Activated CD8-positive, alpha-beta T cell treated with anti-CD3 and anti-CD28 coated beads, Interleukin-2, amount 10 ng/mL, durations not matched to agents 7 days and 5 days (primary cell): Measurements from ENCODE around the gene ACOXL. TPM values are rescaled to one million over a fixed set of nuclear protein-coding genes. Genes with fewer than 3 reads are reported as not detected.

ENCODE experiments used
- ATAC-seq: fragments of 150-1000 bp; cut with Tn5 transposase; one replicate; pipeline ENCODE4 v1.10.0; 2021; ENCODE audit warnings: moderate library complexity
- CTCF ChIA-PET: fragments of 350-600 bp; sonication (Branson Sonifier 250); formaldehyde crosslinking; loops from one replicate; lab custom pipeline; 2021; ENCODE audit warnings: antibody characterized with exemption; lab: Charles Lee
- POLR2A ChIA-PET: fragments of 350-600 bp; sonication (Branson Sonifier 250); formaldehyde crosslinking; loops from one replicate; lab custom pipeline; 2021; ENCODE audit warnings: antibody characterized with exemption; lab: Charles Lee
- DNase-seq: peaks from one replicate; pipeline ENCODE4 v3.0.0-alpha.2; 2020
- H3K27ac Mint-ChIP-seq: one replicate; pipeline ENCODE4 v1.8.0; 2021; ENCODE audit warnings: mild to moderate bottlenecking, mixed read lengths
- H3K27me3 Mint-ChIP-seq: one replicate; pipeline ENCODE4 v1.8.0; 2021; ENCODE audit warnings: low read depth, mixed read lengths
- H3K36me3 Mint-ChIP-seq: one replicate; pipeline ENCODE4 v1.8.0; 2021; ENCODE audit warnings: low read depth, mixed read lengths
- H3K4me1 Mint-ChIP-seq: one replicate; pipeline ENCODE4 v1.8.0; 2021; ENCODE audit warnings: low read depth, mixed read lengths
- H3K4me3 Mint-ChIP-seq: one replicate; pipeline ENCODE4 v1.8.0; 2021; ENCODE audit warnings: mild to moderate bottlenecking, mixed read lengths
- H3K9me3 Mint-ChIP-seq: one replicate; pipeline ENCODE4 v1.8.0; 2022; ENCODE audit warnings: mixed read lengths; ENCODE audit not compliant: insufficient read depth
- total RNA-seq, 2 experiments: library from RNA; stranded (reverse); gene quantifications; one replicate each; pipeline ENCODE4 v1.2.3, GENCODE V29; 2021

ACOXL gene
- total RNA-seq, 2 experiments from 2014 or later, result not detected

DNA sequence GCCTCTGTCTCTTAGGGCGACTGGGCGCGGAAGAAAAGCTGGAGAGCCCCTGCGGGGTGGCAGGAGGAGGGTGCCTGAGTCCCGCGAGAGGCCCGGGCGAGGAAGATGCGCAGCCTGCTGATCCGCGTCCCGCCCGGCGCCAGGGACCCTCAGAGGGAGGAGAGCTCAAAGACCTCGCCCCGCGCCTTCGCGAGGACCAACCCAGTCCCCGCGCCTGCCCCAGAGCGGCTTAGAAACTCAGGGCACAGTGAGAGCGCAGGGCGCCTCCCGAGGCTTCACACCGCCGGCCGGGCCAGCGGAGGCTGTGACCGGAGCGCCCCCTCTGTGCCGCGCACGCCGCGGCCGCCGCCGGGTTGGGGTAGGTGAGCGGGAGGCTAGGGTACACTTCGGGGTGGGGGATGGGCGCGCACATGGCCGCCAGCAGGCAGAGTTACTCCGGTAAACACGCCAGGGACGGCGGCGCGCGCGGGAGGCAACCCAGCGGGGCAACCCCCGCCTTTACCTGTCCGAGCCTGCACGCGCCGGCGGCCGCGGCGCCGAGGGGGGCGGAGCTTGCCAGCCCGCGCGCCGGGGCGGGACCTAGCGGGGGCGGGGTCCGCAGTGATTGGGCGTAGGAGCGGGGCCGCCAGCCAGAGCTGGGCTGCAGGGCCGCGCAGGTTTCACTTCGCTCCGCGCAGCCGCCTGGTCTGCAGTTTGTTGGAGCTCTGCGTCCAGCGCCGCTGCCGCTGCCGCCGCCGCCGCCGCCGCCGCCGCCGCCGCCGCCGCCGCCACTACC lies 388.1 kb downstream of the ACOXL start, which contains the start of gene BCL2L11:
Gene BCL2L11 (plus strand): TSS at position 662 of the 775 bp plus-strand sequence. CDS start 2,832 bp downstream, outside the sequence.
- peaks cover 39% of the 10 kb centered on the region for H3K27me3 Mint-ChIP-seq
- peaks cover 60% of the 10 kb centered on the region for H3K4me1 Mint-ChIP-seq
- peaks cover 19% of the 10 kb centered on the region for H3K36me3 Mint-ChIP-seq
- peak within 1 kb of the TSS; percentile 85 for H3K27ac Mint-ChIP-seq
- CTCF ChIA-PET, result interaction anchor here (1.0 to 1.6 kb wide), 6 partner anchors 13 to 583 kb away, joined by 3 to 5 read pairs (median 3); no protein-coding TSS in a partner anchor
- peak within 1 kb of the TSS; percentile 94 for H3K4me3 Mint-ChIP-seq
- no peaks in the 10 kb centered on the region for H3K9me3 Mint-ChIP-seq
- ATAC-seq (peak; percentile 76), DNase-seq (peak; percentile 91)
- POLR2A ChIA-PET, result interaction anchor here (0.6 to 1.7 kb wide), 5 partner anchors 17 to 300 kb away, joined by 3 to 4 read pairs (median 3); no protein-coding TSS in a partner anchor

DNA sequence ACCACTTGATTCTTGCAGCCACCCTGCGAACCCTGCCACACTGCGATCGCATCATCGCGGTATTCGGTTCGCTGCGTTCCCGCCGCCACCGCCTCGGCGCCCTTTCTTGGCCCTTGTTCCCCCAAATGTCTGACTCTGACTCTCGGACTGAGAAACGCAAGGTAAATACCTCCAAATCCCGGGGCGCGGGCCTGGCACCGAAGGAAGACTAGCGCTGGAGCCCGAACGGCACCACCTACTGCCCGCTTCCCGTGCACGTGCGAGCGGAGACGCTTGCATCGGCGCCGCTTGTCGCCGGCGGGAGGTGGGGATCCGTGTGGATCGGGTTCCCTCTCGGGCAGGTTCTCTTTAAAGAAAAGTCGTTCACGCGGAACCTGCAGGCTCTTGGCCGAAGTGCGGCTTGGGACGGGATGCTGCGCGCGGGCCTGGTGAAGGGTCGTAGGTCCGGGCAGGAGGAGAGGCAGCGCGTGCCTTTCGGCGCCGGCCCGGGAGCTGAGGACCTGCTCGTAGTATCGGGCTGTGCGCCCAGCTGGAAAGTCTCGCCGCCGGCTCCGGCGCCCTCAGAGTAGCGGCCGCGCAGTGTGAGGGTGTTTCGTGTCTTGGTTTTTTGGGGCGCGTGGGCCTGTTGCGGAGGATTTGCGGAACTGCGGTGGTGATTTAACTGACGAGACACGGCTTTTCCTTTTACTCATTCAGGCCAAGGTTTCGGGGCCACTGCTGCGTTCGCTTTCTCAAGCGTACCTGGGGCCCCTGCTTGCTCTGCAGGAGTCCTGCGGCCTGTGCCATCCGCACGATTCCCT lies 388.9 kb downstream of the ACOXL start:
- peak; percentile 9 for ATAC-seq
- H3K9me3 Mint-ChIP-seq, result no peaks in the 10 kb centered on the region

DNA sequence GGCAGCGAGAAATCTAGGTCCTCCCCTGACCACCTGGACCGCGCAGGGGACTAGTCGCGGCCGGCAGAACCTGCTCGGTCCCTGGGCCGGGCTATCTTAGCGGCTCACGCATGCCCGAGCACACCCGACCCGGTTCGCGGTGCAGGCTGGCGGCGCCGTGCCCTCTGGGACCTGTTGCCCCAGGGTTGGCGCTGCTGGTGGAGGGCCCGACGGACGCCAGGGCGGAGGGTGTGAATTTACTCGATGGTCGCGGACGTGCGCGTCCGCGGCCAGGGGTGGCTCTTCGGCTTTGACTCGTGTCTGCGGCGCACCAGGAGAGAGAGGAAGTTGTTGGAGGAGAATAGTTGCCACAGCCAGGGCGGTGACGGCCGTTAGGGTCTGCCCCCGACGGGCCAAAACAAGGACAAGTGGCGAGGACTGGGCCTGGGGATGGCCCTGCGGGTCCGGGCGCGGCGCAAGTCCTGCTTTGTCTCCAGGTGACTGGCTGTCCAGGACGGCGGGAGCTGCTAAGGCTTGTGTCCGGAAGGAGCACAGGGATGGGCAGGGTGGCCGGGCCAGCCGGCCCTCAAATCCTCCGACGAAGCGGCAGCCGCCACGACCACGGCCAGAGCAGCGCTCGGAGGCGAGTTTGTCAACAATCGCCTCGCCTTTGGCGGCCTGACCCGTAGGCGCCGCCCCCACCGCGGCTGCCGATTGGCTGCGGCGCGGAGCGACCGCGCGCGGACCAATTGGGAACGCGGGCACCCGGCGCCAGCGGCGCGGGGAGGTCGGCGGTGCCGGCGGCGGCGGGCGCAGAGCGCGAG lies 389.7 kb downstream of the ACOXL start:
- Mint-ChIP-seq H3K4me1 (peaks cover 47% of the 10 kb centered on the region), H3K27me3 (peaks cover 29% of the 10 kb centered on the region), H3K9me3 (no peaks in the 10 kb centered on the region), H3K4me3 (peak overlapping the region; percentile 94), H3K27ac (peak overlapping the region; percentile 85), H3K36me3 (peaks cover 31% of the 10 kb centered on the region)
- ATAC-seq, result peak; percentile 66
- CTCF ChIA-PET, result interaction anchor here (1.2 to 1.6 kb wide), 2 partner anchors 11 to 46 kb away, joined by 3 to 4 read pairs; no protein-coding TSS in a partner anchor
- peak; percentile 81 for DNase-seq
- POLR2A ChIA-PET, result interaction anchor here (1.6 to 1.7 kb wide), 2 partner anchors 37 to 263 kb away, joined by 4 read pairs; no protein-coding TSS in a partner anchor

More for the DNA sequence above, 388.9 kb downstream of the ACOXL start:
- H3K4me1 Mint-ChIP-seq, result peaks cover 55% of the 10 kb centered on the region
- peak; percentile 60 for DNase-seq
- ChIA-PET CTCF (interaction anchor here (1.0 to 1.6 kb wide), 3 partner anchors 12 to 582 kb away, joined by 3 to 4 read pairs (median 3); no protein-coding TSS in a partner anchor), POLR2A (interaction anchor here (0.6 to 1.7 kb wide), 4 partner anchors 18 to 262 kb away, joined by 3 to 4 read pairs (median 4); no protein-coding TSS in a partner anchor)
- H3K27me3 Mint-ChIP-seq, result peaks cover 35% of the 10 kb centered on the region
- H3K36me3 Mint-ChIP-seq, result peaks cover 26% of the 10 kb centered on the region
- H3K27ac Mint-ChIP-seq, result peak overlapping the region; percentile 85
- H3K4me3 Mint-ChIP-seq, result peak overlapping the region; percentile 94

DNA sequence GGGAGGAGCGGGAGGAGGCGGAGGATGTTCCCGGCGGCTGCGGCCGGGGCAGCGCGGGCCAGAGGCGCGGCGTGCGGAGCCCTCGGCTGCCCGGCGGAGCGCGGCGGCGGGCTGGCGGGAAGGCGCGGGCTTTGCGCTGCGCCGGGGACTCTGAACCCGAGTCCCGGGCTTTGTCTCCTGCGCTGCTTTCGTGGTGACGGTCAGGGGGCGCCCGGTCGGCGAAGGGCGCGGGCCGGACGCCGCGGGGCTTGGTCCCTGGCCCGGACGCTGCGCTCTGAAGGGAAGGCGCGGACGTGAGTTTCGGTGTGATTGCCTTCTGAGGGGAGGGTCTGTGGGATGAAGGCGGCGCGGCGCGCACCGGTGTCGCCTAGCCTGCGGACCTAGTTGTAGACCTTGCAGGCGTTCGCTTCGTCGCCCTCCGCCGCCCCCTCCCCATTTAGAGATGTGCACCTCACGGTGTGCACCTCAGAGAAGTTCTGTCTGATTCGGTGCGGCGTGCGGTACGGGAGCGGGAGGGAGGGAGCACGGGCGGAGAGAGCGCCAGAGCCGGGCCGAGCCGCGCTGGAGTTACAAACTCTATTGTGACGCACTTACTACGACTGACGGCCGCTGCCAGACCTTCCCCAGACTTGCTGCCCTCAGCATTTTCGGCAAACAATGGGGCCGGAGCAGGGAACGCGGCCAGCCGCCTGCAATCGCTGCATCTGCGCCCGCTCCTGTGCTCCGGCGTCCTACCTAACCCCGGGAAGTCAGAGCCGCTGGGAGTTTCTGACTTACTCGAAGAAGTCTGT lies 390.5 kb downstream of the ACOXL start:
- peaks cover 23% of the 10 kb centered on the region for H3K27me3 Mint-ChIP-seq
- peaks cover 36% of the 10 kb centered on the region for H3K36me3 Mint-ChIP-seq
- ChIA-PET POLR2A (no interaction called here), CTCF (no interaction called here)
- ATAC-seq, result peak; percentile 2
- H3K27ac Mint-ChIP-seq, result peak overlapping the region; percentile 43
- H3K9me3 Mint-ChIP-seq, result no peaks in the 10 kb centered on the region
- peaks cover 41% of the 10 kb centered on the region for H3K4me1 Mint-ChIP-seq
- DNase-seq, result peak; percentile 46
- peak overlapping the region; percentile 94 for H3K4me3 Mint-ChIP-seq

DNA sequence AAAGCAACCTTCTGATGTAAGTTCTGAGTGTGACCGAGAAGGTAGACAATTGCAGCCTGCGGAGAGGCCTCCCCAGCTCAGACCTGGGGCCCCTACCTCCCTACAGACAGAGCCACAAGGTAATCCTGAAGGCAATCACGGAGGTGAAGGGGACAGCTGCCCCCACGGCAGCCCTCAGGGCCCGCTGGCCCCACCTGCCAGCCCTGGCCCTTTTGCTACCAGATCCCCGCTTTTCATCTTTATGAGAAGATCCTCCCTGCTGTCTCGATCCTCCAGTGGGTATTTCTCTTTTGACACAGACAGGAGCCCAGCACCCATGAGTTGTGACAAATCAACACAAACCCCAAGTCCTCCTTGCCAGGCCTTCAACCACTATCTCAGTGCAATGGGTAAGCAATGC lies 391.4 kb downstream of the ACOXL start:
- ATAC-seq, result no peak
- Mint-ChIP-seq H3K4me3 (peak overlapping the region; percentile 82), H3K36me3 (peaks cover 44% of the 10 kb centered on the region), H3K4me1 (peaks cover 32% of the 10 kb centered on the region), H3K27me3 (peaks cover 14% of the 10 kb centered on the region), H3K27ac (no peak overlapping the region), H3K9me3 (no peaks in the 10 kb centered on the region)
- DNase-seq, result no peak
- ChIA-PET POLR2A (no interaction called here), CTCF (no interaction called here)

DNA sequence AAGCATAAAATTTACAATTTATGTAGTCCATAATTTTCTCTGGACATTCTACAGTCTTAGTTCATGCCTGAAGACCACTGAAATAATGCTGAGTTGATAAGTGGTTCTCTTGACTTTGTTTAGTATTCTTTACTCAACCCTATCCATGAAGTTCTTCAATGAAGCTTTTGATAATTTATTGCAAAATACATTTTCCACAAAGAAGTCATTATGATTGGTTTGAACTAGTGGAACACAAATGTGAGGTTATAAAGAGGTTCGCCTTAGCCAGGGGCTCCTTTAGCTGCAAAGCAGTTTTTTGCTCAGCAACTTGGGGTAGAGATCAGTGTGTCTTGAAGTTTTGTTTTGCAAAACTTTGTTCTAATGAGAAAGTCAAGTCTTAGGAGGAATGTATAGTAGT lies 394.2 kb downstream of the ACOXL start:
- POLR2A ChIA-PET, result no interaction called here
- peaks cover 19% of the 10 kb centered on the region for H3K4me1 Mint-ChIP-seq

DNA sequence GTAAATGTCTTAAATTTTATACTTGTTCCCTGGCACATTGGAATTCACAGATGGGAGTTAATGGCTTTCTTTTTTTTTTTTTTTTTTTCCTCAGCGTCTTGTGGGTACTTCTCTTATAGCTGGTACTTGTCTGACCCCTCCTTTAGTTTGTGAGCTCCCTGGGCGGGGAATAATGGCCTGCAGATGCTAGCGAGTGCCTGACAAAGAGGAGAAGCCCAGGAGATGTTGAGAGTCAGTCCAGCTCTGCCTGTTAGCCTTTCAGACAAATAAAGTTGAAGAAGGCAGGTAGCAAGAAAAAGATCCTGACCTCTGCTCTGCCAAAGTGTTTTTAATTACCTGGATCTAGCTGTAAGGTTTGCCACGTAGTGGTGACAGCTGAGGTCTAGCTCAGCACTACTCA lies 395.0 kb downstream of the ACOXL start:
- Mint-ChIP-seq H3K4me1 (peaks cover 16% of the 10 kb centered on the region), H3K4me3 (no peak overlapping the region)

More for the DNA sequence above, 394.2 kb downstream of the ACOXL start:
- CTCF ChIA-PET, result interaction anchor here (0.7 to 2.3 kb wide), 3 partner anchors 18 to 41 kb away, joined by 3 to 5 read pairs (median 3); no protein-coding TSS in a partner anchor
- no peak overlapping the region for H3K27ac Mint-ChIP-seq
- H3K4me3 Mint-ChIP-seq, result no peak overlapping the region
- peaks cover 58% of the 10 kb centered on the region for H3K36me3 Mint-ChIP-seq
- H3K27me3 Mint-ChIP-seq, result peaks cover 2% of the 10 kb centered on the region
- no peak for DNase-seq
- no peaks in the 10 kb centered on the region for H3K9me3 Mint-ChIP-seq
- no peak for ATAC-seq

DNA sequence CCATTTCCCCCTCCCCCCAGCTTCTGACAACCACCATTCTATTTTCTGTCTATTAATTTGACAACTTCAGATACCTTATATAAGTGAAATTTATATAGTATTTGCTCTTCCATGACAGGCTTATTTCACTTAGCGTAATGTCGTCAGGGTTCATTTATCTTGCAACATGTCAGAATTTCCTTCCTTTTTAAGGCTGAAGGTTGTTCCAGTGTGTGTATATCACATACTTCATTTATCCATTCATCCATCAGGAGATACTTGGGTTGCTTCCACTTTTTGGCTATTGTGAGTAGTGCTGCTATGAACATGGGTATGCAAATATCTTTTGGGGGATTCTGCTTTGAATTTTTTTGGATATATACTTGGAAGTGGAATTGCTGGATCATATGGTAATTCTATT lies 395.7 kb downstream of the ACOXL start:
- Mint-ChIP-seq H3K9me3 (no peaks in the 10 kb centered on the region), H3K36me3 (peaks cover 59% of the 10 kb centered on the region), H3K4me1 (peaks cover 15% of the 10 kb centered on the region), H3K27ac (no peak overlapping the region), H3K27me3 (peaks cover 2% of the 10 kb centered on the region), H3K4me3 (no peak overlapping the region)
- no peak for ATAC-seq
- POLR2A ChIA-PET, result no interaction called here
- CTCF ChIA-PET, result no interaction called here
- DNase-seq, result no peak

More for the DNA sequence above, 395.0 kb downstream of the ACOXL start:
- H3K27ac Mint-ChIP-seq, result no peak overlapping the region
- DNase-seq, result no peak
- ChIA-PET CTCF (interaction anchor here (1.4 kb wide), 1 partner anchor 41 kb away, joined by 3 read pairs; no protein-coding TSS in a partner anchor), POLR2A (no interaction called here)
- peaks cover 2% of the 10 kb centered on the region for H3K27me3 Mint-ChIP-seq
- H3K9me3 Mint-ChIP-seq, result no peaks in the 10 kb centered on the region
- H3K36me3 Mint-ChIP-seq, result peaks cover 59% of the 10 kb centered on the region
- no peak for ATAC-seq

GRCh38 chr2:111133603-111134002 lies 401.2 kb downstream of the ACOXL start:
- Mint-ChIP-seq H3K4me1 (peaks cover 8% of the 10 kb centered on the region), H3K27me3 (no peaks in the 10 kb centered on the region), H3K27ac (no peak overlapping the region), H3K36me3 (peaks cover 28% of the 10 kb centered on the region), H3K4me3 (no peak overlapping the region), H3K9me3 (no peaks in the 10 kb centered on the region)
- CTCF ChIA-PET, result interaction anchor here (1.4 to 2.0 kb wide), 2 partner anchors 10 to 12 kb away, joined by 3 to 5 read pairs; partner anchors contain the start of gene BCL2L11
- DNase-seq (no peak), ATAC-seq (no peak)
- POLR2A ChIA-PET, result no interaction called here

DNA sequence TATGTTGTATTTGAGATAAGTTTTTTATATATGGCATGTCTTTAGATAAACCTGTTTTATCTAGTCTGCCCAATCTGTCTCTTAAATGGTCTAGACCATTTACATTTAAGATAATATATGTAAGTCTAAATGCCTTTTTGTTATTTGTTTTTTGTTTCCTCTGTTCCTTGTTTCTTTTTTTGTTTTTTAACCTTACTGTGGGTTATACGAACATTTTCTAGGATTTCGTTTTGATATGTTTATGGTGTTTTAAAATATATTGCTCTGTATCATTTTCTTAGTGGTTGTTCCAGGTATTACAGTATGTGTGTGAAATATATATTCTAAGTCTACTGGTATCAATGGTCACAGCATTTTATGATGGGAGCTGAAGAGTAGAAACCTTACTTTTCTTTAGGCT lies 401.7 kb downstream of the ACOXL start:
- POLR2A ChIA-PET, result no interaction called here
- CTCF ChIA-PET, result interaction anchor here (1.2 to 2.0 kb wide), 2 partner anchors 9 to 25 kb away, joined by 3 to 5 read pairs; no protein-coding TSS in a partner anchor
- Mint-ChIP-seq H3K4me3 (no peak overlapping the region), H3K4me1 (peaks cover 8% of the 10 kb centered on the region), H3K9me3 (no peaks in the 10 kb centered on the region), H3K27me3 (no peaks in the 10 kb centered on the region), H3K36me3 (peaks cover 25% of the 10 kb centered on the region), H3K27ac (no peak overlapping the region)
- no peak for ATAC-seq
- no peak for DNase-seq
